Activated B cell treated with CpG ODN at 0.5 μM for 24 hours (primary cell): ENCODE measurements around the gene ROBO2. TPM values are rescaled to one million over a fixed set of nuclear protein-coding genes. Genes with fewer than 3 reads are reported as not detected.

Experiments
- ATAC-seq: fragments of 200-7000 bp; cut with Tn5 transposase; one replicate; pipeline ENCODE4 v1.10.0; 2021; ENCODE audit warnings: low read depth, mild to moderate bottlenecking, moderate library complexity
- CTCF ChIA-PET: fragments of 350-600 bp; sonication (Branson Sonifier 250); formaldehyde crosslinking; loops from one replicate; lab custom pipeline; 2021; ENCODE audit warnings: antibody characterized with exemption; lab: Charles Lee
- POLR2A ChIA-PET: fragments of 350-600 bp; sonication (Branson Sonifier 250); formaldehyde crosslinking; loops from one replicate; lab custom pipeline; 2021; ENCODE audit warnings: antibody characterized with exemption; lab: Charles Lee
- DNase-seq: peaks from one replicate; pipeline ENCODE4 v3.0.0; 2022
- H3K27ac Mint-ChIP-seq: one replicate; pipeline ENCODE4 v1.8.0; 2020; ENCODE audit warnings: mixed read lengths
- H3K27me3 Mint-ChIP-seq: one replicate; pipeline ENCODE4 v1.8.0; 2021; ENCODE audit warnings: mixed read lengths
- H3K36me3 Mint-ChIP-seq: one replicate; pipeline ENCODE4 v1.8.0; 2021; ENCODE audit warnings: low read depth, mixed read lengths
- H3K4me1 Mint-ChIP-seq: one replicate; pipeline ENCODE4 v1.8.0; 2021; ENCODE audit warnings: mixed read lengths
- H3K4me3 Mint-ChIP-seq: one replicate; pipeline ENCODE4 v1.8.0; 2020; ENCODE audit warnings: mild to moderate bottlenecking, mixed read lengths
- H3K9me3 Mint-ChIP-seq: one replicate; pipeline ENCODE4 v1.8.0; 2020; ENCODE audit warnings: mixed read lengths
- intact Hi-C: fragments of 100-400 bp; cut with micrococcal nuclease; formaldehyde crosslinking; loops from one replicate; pipeline ENCODE4 v1.15.1; 2024
- total RNA-seq: library from RNA; stranded (reverse); gene quantifications from 2 replicates; pipeline ENCODE4 v1.2.3, GENCODE V29; 2022
- TF ChIP-seq, protein P1 (sequence below): fragments of 200-600 bp; IDR thresholded peaks from one replicate; pipeline ENCODE4 v1.8.0; 2022; ENCODE audit warnings: antibody characterized with exemption, mild to moderate bottlenecking

ROBO2 gene
- total RNA-seq, 1 donor from 2014 or later = not detected

DNA sequence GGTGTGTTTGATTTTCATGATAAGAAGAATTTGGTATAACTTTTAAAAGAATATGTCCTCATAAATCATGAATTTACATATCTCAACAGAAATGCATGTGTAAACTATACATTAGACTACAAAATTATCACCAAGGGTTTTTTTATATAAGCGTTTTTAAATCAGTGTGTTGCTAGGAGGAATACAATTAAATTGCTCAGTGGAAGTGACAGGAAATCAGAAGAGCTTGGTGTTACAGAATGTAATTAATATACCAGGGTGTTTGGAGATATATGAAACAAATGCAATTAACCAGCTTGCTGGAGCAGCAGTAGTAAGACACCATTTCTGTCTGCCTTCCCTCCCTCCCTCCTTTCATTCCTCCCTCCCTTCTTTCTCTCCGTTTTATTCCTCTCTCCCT lies 2.4 kb downstream of the ROBO2 start:
- ChIA-PET CTCF (no interaction called here), POLR2A (no interaction called here)
- Mint-ChIP-seq H3K4me1 (no peaks in the 10 kb centered on the region), H3K27me3 (peaks cover 28% of the 10 kb centered on the region), H3K27ac (no peak overlapping the region), H3K4me3 (no peak overlapping the region), H3K36me3 (no peaks in the 10 kb centered on the region), H3K9me3 (no peaks in the 10 kb centered on the region)
- intact Hi-C loops = no loop called here
- ATAC-seq (no peak), DNase-seq (no peak)
- TF ChIP-seq, protein P1, sequence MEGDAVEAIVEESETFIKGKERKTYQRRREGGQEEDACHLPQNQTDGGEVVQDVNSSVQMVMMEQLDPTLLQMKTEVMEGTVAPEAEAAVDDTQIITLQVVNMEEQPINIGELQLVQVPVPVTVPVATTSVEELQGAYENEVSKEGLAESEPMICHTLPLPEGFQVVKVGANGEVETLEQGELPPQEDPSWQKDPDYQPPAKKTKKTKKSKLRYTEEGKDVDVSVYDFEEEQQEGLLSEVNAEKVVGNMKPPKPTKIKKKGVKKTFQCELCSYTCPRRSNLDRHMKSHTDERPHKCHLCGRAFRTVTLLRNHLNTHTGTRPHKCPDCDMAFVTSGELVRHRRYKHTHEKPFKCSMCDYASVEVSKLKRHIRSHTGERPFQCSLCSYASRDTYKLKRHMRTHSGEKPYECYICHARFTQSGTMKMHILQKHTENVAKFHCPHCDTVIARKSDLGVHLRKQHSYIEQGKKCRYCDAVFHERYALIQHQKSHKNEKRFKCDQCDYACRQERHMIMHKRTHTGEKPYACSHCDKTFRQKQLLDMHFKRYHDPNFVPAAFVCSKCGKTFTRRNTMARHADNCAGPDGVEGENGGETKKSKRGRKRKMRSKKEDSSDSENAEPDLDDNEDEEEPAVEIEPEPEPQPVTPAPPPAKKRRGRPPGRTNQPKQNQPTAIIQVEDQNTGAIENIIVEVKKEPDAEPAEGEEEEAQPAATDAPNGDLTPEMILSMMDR = no peak

DNA sequence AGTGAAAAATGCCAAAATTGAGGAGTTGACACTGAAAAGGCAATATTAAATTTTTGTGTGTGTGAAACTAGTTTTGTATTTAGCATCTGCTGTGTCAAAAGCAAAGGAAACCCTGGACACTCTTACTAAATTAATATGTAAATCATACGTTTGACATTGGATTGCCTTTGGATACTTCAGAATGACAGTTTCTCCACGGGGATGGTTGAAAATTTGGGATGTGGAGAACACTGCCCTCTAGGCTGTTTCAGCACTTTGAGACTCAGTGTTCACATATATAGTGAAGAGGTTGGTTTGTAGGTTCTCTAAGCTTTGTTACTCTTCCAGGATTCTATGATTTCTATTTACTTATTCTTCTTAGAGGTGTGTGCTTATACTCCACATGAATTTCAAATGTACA lies 3.0 kb downstream of the ROBO2 start:
- Mint-ChIP-seq H3K27me3 (peaks cover 25% of the 10 kb centered on the region), H3K4me3 (no peak overlapping the region), H3K27ac (no peak overlapping the region), H3K9me3 (no peaks in the 10 kb centered on the region), H3K4me1 (no peaks in the 10 kb centered on the region), H3K36me3 (no peaks in the 10 kb centered on the region)
- intact Hi-C loops = no loop called here
- CTCF ChIA-PET = no interaction called here
- DNase-seq (no peak), ATAC-seq (no peak)
- POLR2A ChIA-PET = no interaction called here
- TF ChIP-seq, protein P1 = no peak

DNA sequence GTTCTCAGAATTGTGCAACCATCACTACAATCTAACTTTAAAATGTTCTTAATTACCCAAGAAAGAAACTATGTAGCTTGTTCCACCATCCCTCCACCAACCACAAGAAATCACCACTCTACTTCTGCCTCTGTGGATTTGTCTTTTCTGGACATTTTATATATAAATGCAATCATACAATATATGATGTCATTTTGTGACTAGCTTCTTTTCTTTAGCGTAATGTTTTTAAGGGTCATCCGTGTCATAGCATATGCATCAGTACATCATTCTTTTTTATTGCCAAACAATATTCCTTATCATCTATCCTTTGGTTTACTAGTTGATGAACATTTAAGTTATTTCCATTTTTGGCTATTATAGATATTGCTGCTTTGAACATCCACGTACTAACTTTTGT lies 5.8 kb downstream of the ROBO2 start:
- Mint-ChIP-seq H3K27me3 (peaks cover 9% of the 10 kb centered on the region), H3K27ac (no peak overlapping the region), H3K9me3 (peaks cover 3% of the 10 kb centered on the region), H3K4me3 (no peak overlapping the region), H3K4me1 (no peaks in the 10 kb centered on the region), H3K36me3 (no peaks in the 10 kb centered on the region)
- ChIA-PET CTCF (interaction anchor here (0.6 kb wide), 1 partner anchor 727 kb away, joined by 3 read pairs; no protein-coding TSS in a partner anchor), POLR2A (no interaction called here)
- no peak for DNase-seq
- TF ChIP-seq, protein P1 = no peak
- intact Hi-C loops = no loop called here
- ATAC-seq = no peak

DNA sequence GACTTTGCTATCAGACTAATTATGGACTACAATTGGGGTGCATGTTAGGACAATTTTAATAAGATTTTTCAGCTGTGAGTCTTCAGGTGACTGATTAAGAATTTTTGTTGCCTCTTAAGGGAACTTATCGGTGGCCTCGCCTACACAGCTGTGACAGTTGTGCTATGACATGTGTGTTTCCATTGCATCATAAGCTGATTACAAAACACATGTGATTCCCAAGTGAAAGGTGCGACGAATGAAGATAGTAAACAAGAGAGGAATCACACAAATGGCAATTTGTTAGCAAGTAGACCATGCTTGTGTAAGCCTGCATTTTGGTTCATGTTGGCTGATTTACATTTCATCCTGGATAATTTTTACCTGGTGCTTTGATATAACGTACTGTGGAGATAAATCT lies 8.3 kb downstream of the ROBO2 start:
- H3K27me3 Mint-ChIP-seq = no peaks in the 10 kb centered on the region
- H3K4me1 Mint-ChIP-seq = no peaks in the 10 kb centered on the region
- intact Hi-C loops = no loop called here
- peaks cover 3% of the 10 kb centered on the region for H3K9me3 Mint-ChIP-seq
- TF ChIP-seq, protein P1 = no peak
- H3K27ac Mint-ChIP-seq = no peak overlapping the region
- ChIA-PET CTCF (no interaction called here), POLR2A (no interaction called here)
- no peak overlapping the region for H3K4me3 Mint-ChIP-seq
- ATAC-seq = no peak
- no peak for DNase-seq
- no peaks in the 10 kb centered on the region for H3K36me3 Mint-ChIP-seq

DNA sequence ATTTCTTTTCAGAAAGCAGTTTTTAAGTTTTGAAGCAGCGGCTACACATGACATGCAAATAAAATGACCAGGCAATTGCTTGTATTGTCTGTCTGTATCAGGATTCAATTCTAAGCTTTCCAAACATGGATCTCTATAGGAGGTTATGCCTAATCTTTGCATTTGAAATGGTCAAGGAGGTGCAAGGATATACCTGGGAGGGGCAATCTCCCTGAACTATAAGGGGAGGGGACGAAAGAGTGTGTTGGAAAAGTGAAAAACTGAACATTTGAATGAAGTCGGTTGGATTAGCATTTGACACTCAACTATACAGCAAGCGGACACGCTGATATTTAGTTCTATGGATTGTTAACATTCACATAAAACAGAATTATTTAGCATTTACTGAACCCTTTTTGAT lies 11.7 kb downstream of the ROBO2 start:
- no peak overlapping the region for H3K27ac Mint-ChIP-seq
- H3K4me1 Mint-ChIP-seq = no peaks in the 10 kb centered on the region
- ChIA-PET POLR2A (no interaction called here), CTCF (no interaction called here)
- peaks cover 3% of the 10 kb centered on the region for H3K9me3 Mint-ChIP-seq
- TF ChIP-seq, protein P1 = no peak
- H3K27me3 Mint-ChIP-seq = no peaks in the 10 kb centered on the region
- DNase-seq = no peak
- intact Hi-C loops = no loop called here
- H3K4me3 Mint-ChIP-seq = no peak overlapping the region
- H3K36me3 Mint-ChIP-seq = no peaks in the 10 kb centered on the region
- ATAC-seq = no peak
